Activated CD8-positive, alpha-beta memory T cell treated with anti-CD3 and anti-CD28 coated beads for 36 hours (primary cell): ENCODE data around the gene CFAP54. TPM values are rescaled to one million over a fixed set of nuclear protein-coding genes. Genes with fewer than 3 reads are reported as not detected.

Experiments
- CTCF ChIA-PET: fragments of 350-600 bp; sonication (Branson Sonifier 250); formaldehyde crosslinking; loops from one replicate; lab custom pipeline; 2021; ENCODE audit warnings: antibody characterized with exemption; lab: Charles Lee
- POLR2A ChIA-PET: fragments of 350-600 bp; sonication (Branson Sonifier 250); formaldehyde crosslinking; loops from one replicate; lab custom pipeline; 2021; ENCODE audit warnings: antibody characterized with exemption; lab: Charles Lee
- total RNA-seq, 2 experiments: library from RNA; stranded (reverse); gene quantifications; one replicate each; pipeline ENCODE4 v1.2.3, GENCODE V29; 2021

CFAP54 gene
- total RNA-seq, 2 experiments from 2014 or later, result 0.10 to 0.40 TPM

DNA sequence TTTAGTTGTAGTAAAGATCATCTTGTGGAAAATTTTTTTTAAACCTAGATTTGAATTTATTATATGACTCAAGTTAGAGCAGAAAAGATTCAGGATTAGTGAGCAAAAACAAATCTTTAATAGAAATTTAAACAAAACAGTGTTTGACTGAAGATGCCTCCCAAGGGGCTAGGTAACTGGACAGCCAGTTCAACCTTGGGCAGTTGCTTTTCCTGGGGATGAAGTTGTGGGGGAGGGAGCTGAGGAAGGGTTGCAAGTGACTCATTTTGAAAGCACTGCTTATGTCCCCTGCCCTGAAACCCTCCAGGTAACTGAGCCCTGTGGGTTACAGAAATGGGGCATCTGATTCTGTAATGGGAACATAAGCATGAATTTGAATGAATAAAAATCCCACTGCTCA is 13.1 kb downstream of the CFAP54 start:
- CTCF ChIA-PET, result interaction anchor here (1.0 kb wide), 1 partner anchor 102 kb away, joined by 3 read pairs; the partner anchor contains the start of gene CDK17
- POLR2A ChIA-PET, result no interaction called here

- ChIA-PET POLR2A (no interaction called here), CTCF (interaction anchor here (1.0 kb wide), 1 partner anchor 102 kb away, joined by 3 read pairs; the partner anchor contains the start of gene CDK17)
Observed at GRCh38 chr12:96502949-96503532, 13.7 kb downstream of the CFAP54 start.

DNA sequence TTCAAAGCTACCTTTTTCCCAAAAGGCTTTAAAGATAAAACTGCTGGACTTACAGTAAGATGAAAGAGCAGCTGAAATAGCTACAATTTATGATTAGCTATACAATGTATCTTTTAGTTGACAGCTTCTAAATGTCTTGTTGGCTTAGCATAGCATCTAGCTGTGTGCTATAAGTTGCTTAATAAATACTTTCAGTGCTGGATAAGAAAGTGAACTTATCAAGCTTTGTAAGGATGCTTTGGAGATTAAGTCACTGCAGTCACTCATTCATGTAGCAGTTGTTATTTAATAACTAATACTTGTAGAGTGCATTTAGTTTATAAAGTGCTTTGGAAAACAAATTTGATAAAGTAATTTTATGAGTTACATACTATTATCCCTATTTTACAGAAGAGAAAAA is 14.6 kb downstream of the CFAP54 start:
- ChIA-PET CTCF (interaction anchor here (1.0 kb wide), 1 partner anchor 18 kb away, joined by 3 read pairs; no protein-coding TSS in a partner anchor), POLR2A (interaction anchor here (0.6 kb wide), 1 partner anchor 139 kb away, joined by 5 read pairs; no protein-coding TSS in a partner anchor)

GRCh38 chr12:96506776-96507175 is 17.4 kb downstream of the CFAP54 start:
- CTCF ChIA-PET, result interaction anchor here (1.3 kb wide), 1 partner anchor 10 kb away, joined by 3 read pairs; no protein-coding TSS in a partner anchor
- POLR2A ChIA-PET, result no interaction called here

DNA sequence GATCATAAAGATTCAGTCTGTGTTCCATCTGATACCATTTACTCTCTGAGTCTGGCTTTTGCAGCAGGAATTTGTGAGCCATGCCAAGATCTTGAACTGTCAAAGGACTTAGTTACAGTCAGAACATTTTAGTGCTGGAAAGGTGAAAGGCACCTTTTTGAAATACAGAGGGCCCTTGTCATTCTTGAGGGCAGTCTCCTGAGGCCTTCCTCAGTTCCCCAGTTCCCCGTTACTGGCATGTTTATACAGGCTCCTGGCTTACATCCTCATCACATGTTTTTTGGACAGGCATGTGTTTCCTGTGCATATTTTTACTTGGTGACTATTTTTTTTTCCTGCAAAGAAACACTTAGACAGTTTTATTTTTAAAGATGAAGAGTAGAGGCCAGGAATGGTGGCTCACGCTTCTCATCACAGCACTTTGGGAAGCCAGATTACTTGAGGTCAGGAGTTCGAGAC is 21.0 kb downstream of the CFAP54 start:
- POLR2A ChIA-PET, result no interaction called here
- CTCF ChIA-PET, result interaction anchor here (0.7 kb wide), 1 partner anchor 10 kb away, joined by 3 read pairs; no protein-coding TSS in a partner anchor

GRCh38 chr12:96513166-96513565 is 23.8 kb downstream of the CFAP54 start:
- ChIA-PET CTCF (no interaction called here), POLR2A (no interaction called here)

DNA sequence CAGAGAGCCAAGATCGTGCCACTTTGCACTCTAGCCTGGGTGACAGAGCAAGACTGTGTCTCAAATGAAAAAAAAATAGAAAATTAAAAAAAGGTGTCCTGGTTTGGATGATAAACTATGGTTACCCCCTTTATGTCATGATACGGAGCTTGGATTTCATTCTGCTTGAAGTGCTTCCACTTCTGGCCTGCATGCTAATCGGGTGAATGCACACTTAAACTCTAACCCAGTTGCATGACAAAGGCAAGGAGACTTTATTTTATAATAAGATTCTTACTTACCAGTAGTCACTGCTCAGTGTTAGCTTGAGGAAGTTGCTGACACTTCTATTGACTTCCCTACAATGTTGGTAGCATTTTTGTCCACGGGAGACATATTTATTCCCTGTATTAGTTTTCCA is 24.3 kb downstream of the CFAP54 start:
- ChIA-PET CTCF (no interaction called here), POLR2A (no interaction called here)

- ChIA-PET CTCF (no interaction called here), POLR2A (no interaction called here)
Observed at GRCh38 chr12:96514328-96514727, 25.0 kb downstream of the CFAP54 start.

DNA sequence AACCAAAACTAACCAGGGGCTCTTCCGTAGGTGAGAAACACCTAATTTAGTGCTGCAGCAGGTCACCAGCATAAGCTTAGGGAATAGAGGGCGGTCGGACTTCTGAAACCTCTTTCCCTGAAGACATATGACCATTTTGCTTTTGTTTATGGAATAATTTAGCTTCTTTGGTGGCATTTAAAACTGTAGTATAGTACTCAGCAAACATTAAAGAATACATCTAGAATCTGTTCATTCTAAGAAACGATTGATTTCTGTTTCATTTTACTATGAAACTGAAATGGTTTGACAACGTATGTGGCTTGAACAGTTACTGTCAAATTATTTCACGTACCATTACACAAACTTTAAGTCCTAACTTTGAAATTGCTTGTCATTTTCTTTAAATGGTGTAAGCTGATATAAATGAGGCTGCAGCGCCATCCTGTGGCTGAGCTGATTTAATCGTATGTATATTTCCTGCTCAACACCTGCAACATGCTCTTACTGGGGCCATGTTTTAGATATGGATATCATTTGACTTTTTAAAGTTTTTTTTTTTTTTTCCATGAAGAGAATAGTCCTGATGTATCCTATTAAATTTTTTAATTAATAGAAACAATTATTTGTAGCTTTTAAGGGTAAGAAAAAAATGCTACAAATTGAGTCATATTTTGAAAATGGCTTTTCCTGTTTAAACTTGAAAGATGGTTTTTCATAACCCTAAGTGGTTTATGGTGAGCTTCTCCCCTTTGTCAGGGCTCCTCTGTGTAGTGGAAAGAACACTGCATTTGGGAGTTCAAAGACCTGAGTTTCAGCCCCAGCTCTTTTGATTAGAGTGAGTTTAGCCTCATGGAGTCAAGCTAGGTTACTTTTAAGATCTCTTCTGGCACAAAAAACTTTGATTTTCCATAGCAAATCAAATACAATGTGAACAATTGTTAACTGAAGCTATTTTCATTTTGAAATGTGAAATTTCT is 27.4 kb downstream of the CFAP54 start:
- ChIA-PET POLR2A (interaction anchor here (0.6 to 2.1 kb wide), 3 partner anchors 32 to 139 kb away, joined by 3 to 11 read pairs (median 7); partner anchors contain the start of gene CDK17), CTCF (interaction anchor here (0.5 to 2.0 kb wide), 20 partner anchors 8 to 658 kb away, joined by 3 to 12 read pairs (median 3); partner anchors contain the start of genes CDK17, CFAP54 and SNRPF)

DNA sequence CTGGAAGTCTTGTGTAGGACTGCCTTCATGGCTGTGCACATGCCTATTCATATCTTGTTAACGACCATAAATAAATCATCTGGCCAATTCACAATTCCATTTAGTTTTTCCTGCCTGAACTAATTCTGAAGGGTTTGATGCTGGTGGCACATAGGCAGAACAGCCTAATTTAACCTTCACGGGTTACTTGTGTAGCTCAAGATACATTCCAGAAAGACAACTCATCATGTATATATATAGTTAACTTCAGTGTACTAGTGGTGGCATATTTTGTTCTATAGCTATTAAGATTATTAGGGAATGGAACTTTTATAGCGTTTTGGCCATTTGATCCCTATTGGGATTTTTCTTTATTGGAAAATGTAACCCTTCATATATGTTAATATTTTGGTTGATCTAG is 31.4 kb downstream of the CFAP54 start:
- ChIA-PET CTCF (no interaction called here), POLR2A (no interaction called here)

DNA sequence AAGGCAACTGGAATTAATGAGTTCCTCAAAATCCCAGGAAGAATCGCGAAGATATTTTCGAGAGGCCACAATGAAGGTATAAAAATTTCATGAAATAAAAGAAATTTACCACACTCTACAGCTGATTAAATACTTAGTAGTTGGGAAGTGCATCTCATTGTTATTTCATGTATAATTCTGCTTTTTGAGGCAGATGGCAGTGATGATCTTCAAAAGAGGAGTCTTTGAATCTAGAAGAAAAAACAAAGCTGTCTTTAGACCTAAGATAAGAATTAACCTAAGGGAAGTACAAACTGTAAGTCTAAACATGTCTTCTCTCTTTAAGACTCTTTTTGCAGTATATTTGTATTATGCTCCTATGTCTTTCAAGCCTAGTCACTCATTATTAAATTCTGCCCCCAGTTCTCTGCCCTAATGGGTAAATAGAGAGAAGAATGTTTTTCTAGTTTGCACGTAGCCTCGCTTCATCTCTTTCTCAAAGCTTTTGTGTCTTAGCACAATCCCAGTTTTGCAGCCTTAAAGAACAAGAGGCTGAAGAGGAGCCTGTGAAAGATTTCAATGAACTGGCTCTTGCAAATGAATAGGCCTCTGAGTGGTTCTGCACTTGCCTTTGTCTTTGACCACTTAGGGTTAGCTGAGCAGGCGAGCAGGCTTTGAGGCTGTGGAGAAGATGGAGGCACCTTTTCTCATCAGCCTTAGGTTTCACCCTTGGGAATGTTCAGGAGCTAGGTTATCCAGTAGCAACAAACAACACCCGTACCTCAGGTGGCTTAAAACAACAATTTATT is 32.7 kb downstream of the CFAP54 start:
- CTCF ChIA-PET, result no interaction called here

GRCh38 chr12:96522690-96523089 is 33.3 kb downstream of the CFAP54 start:
- CTCF ChIA-PET, result interaction anchor here (0.6 kb wide), 1 partner anchor 74 kb away, joined by 3 read pairs; no protein-coding TSS in a partner anchor
- POLR2A ChIA-PET, result no interaction called here

More for the DNA sequence above, 32.7 kb downstream of the CFAP54 start:
- POLR2A ChIA-PET, result no interaction called here

DNA sequence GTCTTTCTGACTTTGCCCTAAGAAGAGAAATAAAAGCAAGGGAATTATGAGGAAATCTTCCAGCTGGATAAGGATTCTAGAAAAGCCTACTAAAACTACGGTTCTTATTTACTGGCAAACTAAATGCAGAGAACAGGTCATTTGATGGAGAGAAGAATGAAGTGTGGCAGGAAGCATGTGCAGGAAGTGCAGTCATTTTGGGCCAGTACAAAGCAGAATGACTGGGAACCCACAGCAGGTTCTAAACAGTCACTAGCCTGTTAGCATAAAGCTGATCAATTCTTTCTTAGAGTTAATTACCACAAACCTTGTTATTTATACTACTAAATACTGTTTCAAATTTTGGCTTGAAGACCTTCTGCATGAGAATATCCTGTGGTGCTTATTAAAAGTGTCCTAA is 36.7 kb downstream of the CFAP54 start:
- POLR2A ChIA-PET, result no interaction called here
- CTCF ChIA-PET, result interaction anchor here (0.6 kb wide), 1 partner anchor 171 kb away, joined by 3 read pairs; no protein-coding TSS in a partner anchor

- CTCF ChIA-PET, result no interaction called here
Observed at GRCh38 chr12:96529912-96530311, 40.5 kb downstream of the CFAP54 start.

GRCh38 chr12:96534339-96534738 is 45.0 kb downstream of the CFAP54 start:
- POLR2A ChIA-PET, result no interaction called here
- CTCF ChIA-PET, result no interaction called here

More at GRCh38 chr12:96529912-96530311, 40.5 kb downstream of the CFAP54 start:
- POLR2A ChIA-PET, result no interaction called here

GRCh38 chr12:96548384-96548783 is 59.0 kb downstream of the CFAP54 start:
- CTCF ChIA-PET, result no interaction called here

GRCh38 chr12:96549341-96549740 is 60.0 kb downstream of the CFAP54 start:
- ChIA-PET POLR2A (no interaction called here), CTCF (no interaction called here)

More at GRCh38 chr12:96548384-96548783, 59.0 kb downstream of the CFAP54 start:
- POLR2A ChIA-PET, result no interaction called here

DNA sequence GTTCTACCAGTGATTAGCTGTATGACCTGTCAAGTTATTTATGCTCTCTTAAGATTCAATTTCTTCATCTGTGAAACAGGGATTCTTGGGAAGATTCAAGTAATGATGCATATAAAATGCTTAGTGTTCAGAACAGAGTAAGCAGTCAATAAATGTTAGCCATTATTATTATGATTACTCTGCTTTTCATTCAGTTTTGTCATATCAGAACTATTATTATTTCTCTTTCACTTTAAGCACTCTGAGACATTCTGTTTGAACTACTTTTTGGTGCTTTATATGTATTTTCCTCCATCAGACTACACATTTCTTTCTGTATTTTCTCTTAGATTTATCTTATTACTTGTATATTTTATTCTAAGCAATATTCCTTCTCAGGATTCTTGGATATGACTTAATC is 81.2 kb downstream of the CFAP54 start:
- POLR2A ChIA-PET, result interaction anchor here (0.5 kb wide), 1 partner anchor 180 kb away, joined by 3 read pairs; no protein-coding TSS in a partner anchor
- CTCF ChIA-PET, result no interaction called here
